HCT116 (cell line): ENCODE results near the gene ASCL5. TPM values are rescaled to one million over a fixed set of nuclear protein-coding genes. Genes with fewer than 3 reads are reported as not detected.

ENCODE experiments used
- ATAC-seq: fragments of 200-7000 bp; cut with Tn5 transposase; 2 replicates; pipeline ENCODE4 v1.9.1; 2020; ENCODE audit warnings: mild to moderate bottlenecking, moderate library complexity
- BruUV-seq: library from RNA; stranded (reverse); fragments of 400-500 nt; replicated peaks from 2 replicates; lab custom pipeline; 2021; lab: Mats Ljungman, UMichigan
- CTCF ChIA-PET: fragments of 300-600 bp; sonication (Branson Sonifier 250); formaldehyde crosslinking; loops from one replicate; lab custom pipeline; 2021; ENCODE audit warnings: antibody characterized with exemption; lab: Charles Lee
- POLR2A ChIA-PET: fragments of 300-600, 350-600 bp; sonication (Branson Sonifier 250); formaldehyde crosslinking; loops from one replicate; lab custom pipeline; 2021; ENCODE audit warnings: antibody characterized with exemption; lab: Charles Lee
- RAD21 ChIA-PET, 2 experiments: fragments of 300-600 bp; sonication (Branson Sonifier 250); formaldehyde crosslinking; loops; one replicate each; lab custom pipeline; 2023; ENCODE audit warnings: low total read pairs in 2 of 2; ENCODE audit not compliant: uncharacterized antibody in 2 of 2, unreplicated experiment in 2 of 2, low non-redundant PET in 1 of 2; lab: Charles Lee
- DNase-seq: peaks from one replicate; pipeline ENCODE4 v3.0.0-alpha.2; 2010; ENCODE audit warnings: low read depth, low spot score
- H2AFZ ChIP-seq: fragments of 200-600 bp; shearing (Covaris generic), sonication (generic); 2 replicates; pipeline ENCODE4 v1.6.1; 2017; ENCODE audit warnings: low read depth, mixed run types, mixed read lengths, antibody characterized with exemption, low read length; ENCODE audit not compliant: poor library complexity, severe bottlenecking
- H3K27ac ChIP-seq: 2 replicates; pipeline ENCODE4 v1.5.1; 2012; ENCODE audit warnings: low read depth, low read length
- H3K27me3 ChIP-seq: fragments of 200-600 bp; sonication (generic); 2 replicates; pipeline ENCODE4 v1.6.1; 2016; ENCODE audit warnings: mixed run types, low read length, mixed read lengths; ENCODE audit not compliant: insufficient read depth
- H3K36me3 ChIP-seq, 2 experiments: fragments of 200-500 bp in 1 of 2; fragments of 200-600 bp in 1 of 2; sonication (Bioruptor generic) in 1 of 2; sonication (generic) in 1 of 2; 2 replicates each; pipeline versions ENCODE4 v1.5.1 to v1.6.1; 2014 to 2016; ENCODE audit warnings: low read length in 2 of 2, inconsistent platforms in 1 of 2, mixed read lengths in 1 of 2, mixed run types in 1 of 2; ENCODE audit not compliant: insufficient read depth in 2 of 2, control insufficient read depth in 1 of 2
- H3K4me1 ChIP-seq, 2 experiments: fragments of 200-600 bp in 1 of 2; sonication (generic) in 1 of 2; 2 replicates each; pipeline versions ENCODE4 v1.5.1 to v1.6.1; 2012 to 2017; ENCODE audit warnings: low read length in 2 of 2, inconsistent platforms in 1 of 2, mild to moderate bottlenecking in 1 of 2, mixed read lengths in 1 of 2, mixed run types in 1 of 2, moderate library complexity in 1 of 2; ENCODE audit not compliant: insufficient read depth in 2 of 2, control insufficient read depth in 1 of 2
- H3K4me2 ChIP-seq: fragments of 200-600 bp; sonication (generic); 2 replicates; pipeline ENCODE4 v1.6.1; 2017; ENCODE audit warnings: mixed run types, low read length, mixed read lengths
- H3K4me3 ChIP-seq, 2 experiments: fragments of 200-600 bp in 1 of 2; sonication (generic) in 1 of 2; replicated peaks in 1 of 2; 2 replicates each; pipeline ENCODE4 v1.5.1; 2011 to 2016; ENCODE audit warnings: low read length in 2 of 2, control low read depth in 1 of 2, low read depth in 1 of 2, mild to moderate bottlenecking in 1 of 2, mixed read lengths in 1 of 2, mixed run types in 1 of 2
- H3K79me2 ChIP-seq: fragments of 200-600 bp; sonication (generic); 2 replicates; pipeline ENCODE4 v1.6.1; 2017; ENCODE audit warnings: mild to moderate bottlenecking, mixed run types, low read length, moderate library complexity, mixed read lengths; ENCODE audit not compliant: insufficient read depth
- H3K9ac ChIP-seq: fragments of 200-600 bp; sonication (generic); 2 replicates; pipeline ENCODE4 v1.6.1; 2016; ENCODE audit warnings: low read length, mixed read lengths
- H3K9me2 ChIP-seq: fragments of 200-600 bp; sonication (generic), shearing (Covaris generic); 2 replicates; pipeline ENCODE4 v1.6.1; 2017; ENCODE audit warnings: mixed run types, mild to moderate bottlenecking, moderate library complexity; ENCODE audit not compliant: insufficient read depth
- H3K9me3 ChIP-seq, 2 experiments: fragments of 200-500 bp in 1 of 2; fragments of 200-600 bp in 1 of 2; sonication (Bioruptor generic) in 1 of 2; sonication (generic) in 1 of 2; 2 replicates each; pipeline ENCODE4 v1.6.1; 2014 to 2017; ENCODE audit warnings: low read length in 2 of 2, mixed read lengths in 2 of 2, inconsistent platforms in 1 of 2, low read depth in 1 of 2, mild to moderate bottlenecking in 1 of 2, mixed run types in 1 of 2, moderate library complexity in 1 of 2; ENCODE audit not compliant: control insufficient read depth in 1 of 2, insufficient read depth in 1 of 2
- H4K20me1 ChIP-seq: fragments of 200-600 bp; sonication (generic), shearing (Covaris generic); 2 replicates; pipeline ENCODE4 v1.6.1; 2017; ENCODE audit warnings: mixed run types, mild to moderate bottlenecking, moderate library complexity; ENCODE audit not compliant: insufficient read depth
- EZH2 ChIP-seq: fragments of 200-600 bp; sonication (generic); IDR thresholded peaks from 2 replicates; pipeline ENCODE4 v1.6.1; 2017; ENCODE audit warnings: antibody characterized with exemption, mixed run types
- MAX ChIP-seq: IDR thresholded peaks from 2 replicates; pipeline ENCODE4 v1.6.1; 2012
- POLR2AphosphoS5 ChIP-seq: IDR thresholded peaks from 2 replicates; pipeline ENCODE4 v1.6.1; 2011; ENCODE audit warnings: mild to moderate bottlenecking, low read depth, low read length, moderate library complexity
- RAD21 ChIP-seq: IDR thresholded peaks from 2 replicates; pipeline ENCODE4 v1.6.1; 2012; ENCODE audit warnings: low read depth, mild to moderate bottlenecking
- REST ChIP-seq: IDR thresholded peaks from 2 replicates; pipeline ENCODE4 v1.6.1; 2012; ENCODE audit warnings: low read depth
- SRF ChIP-seq: IDR thresholded peaks from 2 replicates; pipeline ENCODE4 v1.6.1; 2012; ENCODE audit warnings: low read depth
- TCF7L2 ChIP-seq: IDR thresholded peaks from 2 replicates; pipeline ENCODE4 v1.7.0; 2011; ENCODE audit warnings: borderline replicate concordance, inconsistent platforms; ENCODE audit not compliant: insufficient read depth, insufficient read length; ENCODE audit errors: extremely low read depth
- ZFX ChIP-seq: fragments of 450-650 bp; IDR thresholded peaks from 2 replicates; pipeline ENCODE4 v1.6.1; 2017
- intact Hi-C: fragments of 100-400 bp; cut with micrococcal nuclease; formaldehyde crosslinking; loops from 2 replicates; pipeline ENCODE4 v1.10.0; 2022
- total RNA-seq: library from RNA; stranded (reverse); gene quantifications from one replicate; pipeline ENCODE4 v1.2.1, GENCODE V29; 2021; ENCODE audit not compliant: unreplicated experiment
- TF ChIP-seq, protein P1 (sequence below), 3 experiments: fragments of 200-600 bp in 1 of 3; sonication (generic) in 1 of 3; IDR thresholded peaks in 2 of 3; conservative IDR thresholded peaks in 1 of 3; 2 replicates each; pipeline ENCODE4 v1.5.1; 2012 to 2017; ENCODE audit warnings: low read depth in 2 of 3, low read length in 2 of 3, antibody characterized with exemption in 1 of 3, borderline replicate concordance in 1 of 3, control low read depth in 1 of 3, mild to moderate bottlenecking in 1 of 3, mixed read lengths in 1 of 3, mixed run types in 1 of 3, moderate library complexity in 1 of 3; ENCODE audit not compliant: insufficient read depth in 1 of 3

The ASCL5 gene
- total RNA-seq, 1 experiment from 2014 or later: 0.15 TPM

- TF ChIP-seq, protein P1, sequence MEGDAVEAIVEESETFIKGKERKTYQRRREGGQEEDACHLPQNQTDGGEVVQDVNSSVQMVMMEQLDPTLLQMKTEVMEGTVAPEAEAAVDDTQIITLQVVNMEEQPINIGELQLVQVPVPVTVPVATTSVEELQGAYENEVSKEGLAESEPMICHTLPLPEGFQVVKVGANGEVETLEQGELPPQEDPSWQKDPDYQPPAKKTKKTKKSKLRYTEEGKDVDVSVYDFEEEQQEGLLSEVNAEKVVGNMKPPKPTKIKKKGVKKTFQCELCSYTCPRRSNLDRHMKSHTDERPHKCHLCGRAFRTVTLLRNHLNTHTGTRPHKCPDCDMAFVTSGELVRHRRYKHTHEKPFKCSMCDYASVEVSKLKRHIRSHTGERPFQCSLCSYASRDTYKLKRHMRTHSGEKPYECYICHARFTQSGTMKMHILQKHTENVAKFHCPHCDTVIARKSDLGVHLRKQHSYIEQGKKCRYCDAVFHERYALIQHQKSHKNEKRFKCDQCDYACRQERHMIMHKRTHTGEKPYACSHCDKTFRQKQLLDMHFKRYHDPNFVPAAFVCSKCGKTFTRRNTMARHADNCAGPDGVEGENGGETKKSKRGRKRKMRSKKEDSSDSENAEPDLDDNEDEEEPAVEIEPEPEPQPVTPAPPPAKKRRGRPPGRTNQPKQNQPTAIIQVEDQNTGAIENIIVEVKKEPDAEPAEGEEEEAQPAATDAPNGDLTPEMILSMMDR (IDR thresholded peaks at IDR 0.05 in 2 of 3, conservative IDR thresholded peaks at IDR 0.05 in 1 of 3; ENCODE audit: borderline replicate concordance in 1 of 3, insufficient read depth in 1 of 3, low read depth in 2 of 3, low read length in 2 of 3): no peak
These were observed 14.4 kb upstream of the ASCL5 start (continued) for GRCh38 chr1:201141418-201141817.

- DNase-seq: no peak
These were observed 13.9 kb upstream of the ASCL5 start for GRCh38 chr1:201140941-201141260.

More at GRCh38 chr1:201140941-201141260, 13.9 kb upstream of the ASCL5 start:
- Histone ChIP-seq H3K9ac (no peak overlapping the region), H3K4me2 (no peak overlapping the region), H3K4me1 (no peaks in the 10 kb centered on the region), H3K79me2 (no peaks in the 10 kb centered on the region), H3K4me3 (no peak overlapping the region), H3K27me3 (no peaks in the 10 kb centered on the region), H3K9me2 (no peaks in the 10 kb centered on the region), H2AFZ (no peak overlapping the region), H3K27ac (no peak overlapping the region), H3K36me3 (peaks cover 21 to 30% of the 10 kb centered on the region in 2 experiments), H3K9me3 (no peaks in the 10 kb centered on the region), H4K20me1 (no peaks in the 10 kb centered on the region)
- ChIA-PET POLR2A (no interaction called here), CTCF (no interaction called here), RAD21 (no interaction called here)
- ATAC-seq: no peak
- no peak for TF ChIP-seq TCF7L2
- TF ChIP-seq RAD21: no peak
- TF ChIP-seq MAX: no peak
- TF ChIP-seq REST: no peak
- no peak for TF ChIP-seq EZH2
- no peak for TF ChIP-seq ZFX
- no peak for TF ChIP-seq SRF
- no peak for TF ChIP-seq POLR2AphosphoS5
- intact Hi-C loops: no loop called here
- no TSS peak for BruUV-seq
